OCI-LY1 (cell line): ENCODE measurements around the gene BCL10.

Source experiments
- H2AFZ ChIP-seq: fragments of 200-600 bp; sonication (generic), shearing (Covaris generic); 2 replicates; pipeline ENCODE4 v1.6.0; 2014; ENCODE audit warnings: antibody characterized with exemption, mild to moderate bottlenecking, low read length
- H3F3A ChIP-seq: fragments of 200-600 bp; sonication (generic), shearing (Covaris generic); 2 replicates; pipeline ENCODE4 v1.6.0; 2014; ENCODE audit warnings: mild to moderate bottlenecking, antibody characterized with exemption, low read length, moderate library complexity; ENCODE audit not compliant: insufficient read depth
- H3K27ac ChIP-seq: fragments of 200-600 bp; sonication (generic); 2 replicates; pipeline ENCODE4 v1.5.1; 2014; ENCODE audit warnings: low read length, mixed run types, mild to moderate bottlenecking, low read depth; ENCODE audit not compliant: poor library complexity, severe bottlenecking
- H3K27me3 ChIP-seq: fragments of 200-600 bp; sonication (generic); 2 replicates; pipeline ENCODE4 v1.6.0; 2014; ENCODE audit warnings: antibody characterized with exemption, mild to moderate bottlenecking, low read length, moderate library complexity; ENCODE audit not compliant: insufficient read depth
- H3K36me3 ChIP-seq: fragments of 200-600 bp; sonication (generic); 2 replicates; pipeline ENCODE4 v1.6.1; 2014; ENCODE audit warnings: mild to moderate bottlenecking, antibody characterized with exemption, low read length, moderate library complexity, mixed read lengths; ENCODE audit not compliant: insufficient read depth
- H3K4me1 ChIP-seq: fragments of 200-600 bp; sonication (generic); 2 replicates; pipeline ENCODE4 v1.5.1; 2014; ENCODE audit warnings: mild to moderate bottlenecking, low read length, moderate library complexity; ENCODE audit not compliant: insufficient read depth, severe bottlenecking
- H3K4me2 ChIP-seq: fragments of 200-600 bp; sonication (generic), shearing (Covaris generic); 2 replicates; pipeline ENCODE4 v1.6.1; 2014; ENCODE audit warnings: low read length
- H3K4me3 ChIP-seq: fragments of 200-600 bp; sonication (generic); 2 replicates; pipeline ENCODE4 v1.5.1; 2014; ENCODE audit warnings: low read length, low read depth, mild to moderate bottlenecking, mixed read lengths; ENCODE audit not compliant: poor library complexity, severe bottlenecking
- H3K79me2 ChIP-seq: fragments of 200-600 bp; shearing (Covaris generic); 2 replicates; pipeline ENCODE4 v1.6.1; 2016; ENCODE audit warnings: mixed run types, low read length, mixed read lengths; ENCODE audit not compliant: insufficient read depth
- H3K9ac ChIP-seq: fragments of 200-600 bp; sonication (generic), shearing (Covaris generic); 2 replicates; pipeline ENCODE4 v1.6.1; 2014; ENCODE audit warnings: mild to moderate bottlenecking, low read length, mixed read lengths
- H3K9me2 ChIP-seq: fragments of 200-600 bp; sonication (generic), shearing (Covaris generic); 2 replicates; pipeline ENCODE4 v1.6.1; 2014; ENCODE audit warnings: low read depth, mild to moderate bottlenecking, low read length, mixed read lengths
- H3K9me3 ChIP-seq: fragments of 200-600 bp; shearing (Covaris generic); 2 replicates; pipeline ENCODE4 v1.6.1; 2014; ENCODE audit warnings: low read length, mixed read lengths
- H4K20me1 ChIP-seq: fragments of 200-600 bp; sonication (generic), shearing (Covaris generic); 2 replicates; pipeline ENCODE4 v1.6.0; 2016; ENCODE audit warnings: mild to moderate bottlenecking, low read length; ENCODE audit not compliant: insufficient read depth
- EZH2 ChIP-seq: fragments of 200-600 bp; sonication (generic), shearing (Covaris generic); IDR thresholded peaks from 2 replicates; pipeline ENCODE4 v1.8.0; 2017; ENCODE audit warnings: borderline replicate concordance, mixed run types, mild to moderate bottlenecking, antibody characterized with exemption, low read length, moderate library complexity, mixed read lengths
- TF ChIP-seq, protein P1 (sequence below): fragments of 200-600 bp; sonication (generic), shearing (Covaris generic); IDR thresholded peaks from 2 replicates; pipeline ENCODE4 v1.5.1; 2017; ENCODE audit warnings: mild to moderate bottlenecking, antibody characterized with exemption, low read length, moderate library complexity, mixed read lengths

BCL10 gene

DNA sequence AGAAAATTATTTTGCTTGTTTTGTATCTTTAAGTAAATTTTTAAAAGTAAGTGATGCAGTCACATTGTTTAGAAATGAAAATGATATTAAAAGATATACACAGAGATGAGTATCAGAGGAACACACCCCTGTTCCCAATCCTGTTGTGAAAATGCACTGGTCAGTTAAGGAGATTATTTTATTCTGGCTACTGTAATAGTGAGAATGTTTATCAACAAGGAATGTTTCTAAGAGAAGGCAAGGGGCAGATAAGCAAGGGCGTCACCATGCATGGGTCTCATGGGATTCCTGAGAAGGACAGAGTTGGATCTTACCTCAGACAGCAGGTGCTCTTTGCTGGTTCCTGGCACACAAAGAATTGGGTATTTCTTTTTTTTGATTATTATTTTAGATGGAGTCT lies 38.8 kb downstream of the BCL10 start:
- H3F3A ChIP-seq: no peaks in the 10 kb centered on the region
- TF ChIP-seq EZH2: no peak
- TF ChIP-seq, protein P1, sequence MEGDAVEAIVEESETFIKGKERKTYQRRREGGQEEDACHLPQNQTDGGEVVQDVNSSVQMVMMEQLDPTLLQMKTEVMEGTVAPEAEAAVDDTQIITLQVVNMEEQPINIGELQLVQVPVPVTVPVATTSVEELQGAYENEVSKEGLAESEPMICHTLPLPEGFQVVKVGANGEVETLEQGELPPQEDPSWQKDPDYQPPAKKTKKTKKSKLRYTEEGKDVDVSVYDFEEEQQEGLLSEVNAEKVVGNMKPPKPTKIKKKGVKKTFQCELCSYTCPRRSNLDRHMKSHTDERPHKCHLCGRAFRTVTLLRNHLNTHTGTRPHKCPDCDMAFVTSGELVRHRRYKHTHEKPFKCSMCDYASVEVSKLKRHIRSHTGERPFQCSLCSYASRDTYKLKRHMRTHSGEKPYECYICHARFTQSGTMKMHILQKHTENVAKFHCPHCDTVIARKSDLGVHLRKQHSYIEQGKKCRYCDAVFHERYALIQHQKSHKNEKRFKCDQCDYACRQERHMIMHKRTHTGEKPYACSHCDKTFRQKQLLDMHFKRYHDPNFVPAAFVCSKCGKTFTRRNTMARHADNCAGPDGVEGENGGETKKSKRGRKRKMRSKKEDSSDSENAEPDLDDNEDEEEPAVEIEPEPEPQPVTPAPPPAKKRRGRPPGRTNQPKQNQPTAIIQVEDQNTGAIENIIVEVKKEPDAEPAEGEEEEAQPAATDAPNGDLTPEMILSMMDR: no peak

GRCh38 chr1:85230305-85230977 lies 46.0 kb downstream of the BCL10 start:
- no peak overlapping the region for H3K27ac ChIP-seq
- no peaks in the 10 kb centered on the region for H3K27me3 ChIP-seq
- no peak overlapping the region for H2AFZ ChIP-seq
- H3K9me2 ChIP-seq: no peaks in the 10 kb centered on the region
- H3K4me3 ChIP-seq: no peak overlapping the region
- H3K4me2 ChIP-seq: no peak overlapping the region
- no peaks in the 10 kb centered on the region for H3K4me1 ChIP-seq
- no peak overlapping the region for H3K9ac ChIP-seq
- no peaks in the 10 kb centered on the region for H3F3A ChIP-seq
- TF ChIP-seq, protein P1: peak; percentile 33
- no peak for TF ChIP-seq EZH2
- H4K20me1 ChIP-seq: no peaks in the 10 kb centered on the region
- no peaks in the 10 kb centered on the region for H3K79me2 ChIP-seq
- no peaks in the 10 kb centered on the region for H3K9me3 ChIP-seq
- H3K36me3 ChIP-seq: no peaks in the 10 kb centered on the region

More for the DNA sequence above, 38.8 kb downstream of the BCL10 start:
- Histone ChIP-seq H3K9ac (no peak overlapping the region), H2AFZ (no peak overlapping the region), H3K4me2 (no peak overlapping the region), H3K9me2 (no peaks in the 10 kb centered on the region), H3K36me3 (no peaks in the 10 kb centered on the region), H3K9me3 (no peaks in the 10 kb centered on the region), H3K4me3 (no peak overlapping the region), H3K79me2 (no peaks in the 10 kb centered on the region), H3K27me3 (no peaks in the 10 kb centered on the region), H4K20me1 (no peaks in the 10 kb centered on the region), H3K4me1 (no peaks in the 10 kb centered on the region), H3K27ac (no peak overlapping the region)

GRCh38 chr1:85229574-85230097 lies 46.8 kb downstream of the BCL10 start:
- no peak overlapping the region for H3K4me2 ChIP-seq
- no peaks in the 10 kb centered on the region for H3K9me3 ChIP-seq
- no peak for TF ChIP-seq EZH2
- TF ChIP-seq, protein P1: no peak
- H3K36me3 ChIP-seq: no peaks in the 10 kb centered on the region
- no peak overlapping the region for H2AFZ ChIP-seq
- H3F3A ChIP-seq: no peaks in the 10 kb centered on the region
- H3K9ac ChIP-seq: no peak overlapping the region
- H3K9me2 ChIP-seq: no peaks in the 10 kb centered on the region
- H3K27me3 ChIP-seq: no peaks in the 10 kb centered on the region
- no peaks in the 10 kb centered on the region for H3K79me2 ChIP-seq
- H3K27ac ChIP-seq: no peak overlapping the region
- no peaks in the 10 kb centered on the region for H3K4me1 ChIP-seq
- no peak overlapping the region for H3K4me3 ChIP-seq
- no peaks in the 10 kb centered on the region for H4K20me1 ChIP-seq
